Neural progenitor cell (in vitro differentiated cells): Measurements from ENCODE around the gene PEAR1.

ENCODE experiments used
- CTCF ChIP-seq: fragments of 200-600 bp; sonication (generic); IDR thresholded peaks from 2 replicates; pipeline ENCODE4 v1.5.1; 2017; ENCODE audit warnings: antibody characterized with exemption, mild to moderate bottlenecking
- EZH2 ChIP-seq: fragments of 200-600 bp; sonication (generic); IDR thresholded peaks from 2 replicates; pipeline ENCODE4 v1.6.1; 2017; ENCODE audit warnings: antibody characterized with exemption, mild to moderate bottlenecking, moderate library complexity

GRCh38 chr1:156895455-156895812 lies 1.9 kb downstream of the PEAR1 start:
- TF ChIP-seq CTCF (no peak), EZH2 (peak; percentile 25)
